WTC11 (cell line): ENCODE results near the gene TMEM95. TPM values are rescaled to one million over a fixed set of nuclear protein-coding genes. Genes with fewer than 3 reads are reported as not detected.

Source experiments
- ATAC-seq: fragments of 200-7000 bp; cut with Tn5 transposase; 2 replicates; pipeline ENCODE4 v1.10.0; 2021; ENCODE audit warnings: mild to moderate bottlenecking, moderate library complexity
- CTCF ChIA-PET: fragments of 300-600 bp; sonication (Branson Sonifier 250); formaldehyde crosslinking; loops from one replicate; lab custom pipeline; 2021; ENCODE audit warnings: antibody characterized with exemption; lab: Charles Lee
- POLR2A ChIA-PET: fragments of 350-600 bp; sonication (Branson Sonifier 250); formaldehyde crosslinking; loops from one replicate; lab custom pipeline; 2021; ENCODE audit warnings: antibody characterized with exemption; lab: Charles Lee
- DNase-seq: peaks from one replicate; pipeline ENCODE4 v3.0.0; 2021; ENCODE audit warnings: low spot score
- H3K27ac Mint-ChIP-seq: 2 replicates; pipeline ENCODE4 v1.8.0; 2021; ENCODE audit warnings: mixed read lengths
- H3K27me3 Mint-ChIP-seq: 2 replicates; pipeline ENCODE4 v1.8.0; 2021; ENCODE audit warnings: low read depth, mild to moderate bottlenecking, moderate library complexity, mixed read lengths
- H3K36me3 Mint-ChIP-seq: 2 replicates; pipeline ENCODE4 v1.8.0; 2021; ENCODE audit warnings: mixed read lengths
- H3K4me1 Mint-ChIP-seq: 2 replicates; pipeline ENCODE4 v1.8.0; 2022; ENCODE audit warnings: mixed read lengths
- H3K4me3 Mint-ChIP-seq: 2 replicates; pipeline ENCODE4 v1.8.0; 2021; ENCODE audit warnings: mild to moderate bottlenecking, moderate library complexity, mixed read lengths
- H3K9me3 Mint-ChIP-seq: 2 replicates; pipeline ENCODE4 v1.8.0; 2021; ENCODE audit warnings: mixed read lengths
- ATF1 ChIP-seq: sonication (generic); formaldehyde crosslinking; IDR thresholded peaks from 2 replicates; pipeline ENCODE4 v1.8.1; 2023; ENCODE audit warnings: mild to moderate bottlenecking, moderate library complexity, missing genetic modification reagents
- CBFB ChIP-seq: sonication (generic); formaldehyde crosslinking; IDR thresholded peaks from 2 replicates; pipeline ENCODE4 v1.8.1; 2022; ENCODE audit warnings: mild to moderate bottlenecking, low read depth, missing genetic modification reagents
- E2F4 ChIP-seq: sonication (generic); formaldehyde crosslinking; IDR thresholded peaks from 2 replicates; pipeline ENCODE4 v1.8.1; 2022; ENCODE audit warnings: low read depth, mild to moderate bottlenecking, moderate library complexity, missing genetic modification reagents, borderline replicate concordance
- ELF4 ChIP-seq: sonication (generic); formaldehyde crosslinking; IDR thresholded peaks from 2 replicates; pipeline ENCODE4 v1.8.1; 2022; ENCODE audit warnings: low read depth, mild to moderate bottlenecking, moderate library complexity, missing genetic modification reagents
- FOXP1 ChIP-seq: sonication (generic); formaldehyde crosslinking; IDR thresholded peaks from 2 replicates; pipeline ENCODE4 v1.8.0; 2022; ENCODE audit warnings: missing genetic modification reagents, mild to moderate bottlenecking, moderate library complexity, borderline replicate concordance
- FOXP4 ChIP-seq: sonication (generic); formaldehyde crosslinking; IDR thresholded peaks from 2 replicates; pipeline ENCODE4 v1.8.0; 2022; ENCODE audit warnings: mild to moderate bottlenecking, missing genetic modification reagents
- GTF2I ChIP-seq: fragments of 250-450 bp; sonication (Bioruptor Pico); conservative IDR thresholded peaks from 2 replicates; pipeline ENCODE4 v1.4.0; 2021; ENCODE audit warnings: mild to moderate bottlenecking
- IRF2 ChIP-seq: sonication (generic); formaldehyde crosslinking; IDR thresholded peaks from 2 replicates; pipeline ENCODE4 v1.8.0; 2022; ENCODE audit warnings: low read depth, missing genetic modification reagents, borderline replicate concordance
- MXD4 ChIP-seq: fragments of 250-450 bp; sonication (Bioruptor Pico); IDR thresholded peaks from 2 replicates; pipeline ENCODE4 v1.8.0; 2021; ENCODE audit warnings: mild to moderate bottlenecking, moderate library complexity, borderline replicate concordance
- NR2C2 ChIP-seq: sonication (generic); formaldehyde crosslinking; IDR thresholded peaks from 2 replicates; pipeline ENCODE4 v1.8.0; 2022; ENCODE audit warnings: mild to moderate bottlenecking, missing genetic modification reagents
- RELA ChIP-seq: sonication (generic); formaldehyde crosslinking; IDR thresholded peaks from 2 replicates; pipeline ENCODE4 v1.8.1; 2022; ENCODE audit warnings: missing genetic modification reagents, mild to moderate bottlenecking, borderline replicate concordance
- RORB ChIP-seq: fragments of 250-450 bp; sonication (Bioruptor Pico); IDR thresholded peaks from 2 replicates; pipeline ENCODE4 v1.9.0; 2021; ENCODE audit warnings: mild to moderate bottlenecking
- SMAD3 ChIP-seq: sonication (generic); formaldehyde crosslinking; IDR thresholded peaks from 2 replicates; pipeline ENCODE4 v1.8.0; 2022; ENCODE audit warnings: missing genetic modification reagents, mild to moderate bottlenecking, borderline replicate concordance
- TEAD4 ChIP-seq: sonication (generic); formaldehyde crosslinking; IDR thresholded peaks from 2 replicates; pipeline ENCODE4 v1.8.0; 2022; ENCODE audit warnings: mild to moderate bottlenecking, missing genetic modification reagents
- ZNF281 ChIP-seq: sonication (generic); formaldehyde crosslinking; IDR thresholded peaks from 2 replicates; pipeline ENCODE4 v1.8.0; 2023; ENCODE audit warnings: mild to moderate bottlenecking, missing genetic modification reagents
- ZNF317 ChIP-seq: sonication (generic); formaldehyde crosslinking; IDR thresholded peaks from 2 replicates; pipeline ENCODE4 v1.8.1; 2023; ENCODE audit warnings: low read depth, mild to moderate bottlenecking, moderate library complexity, missing genetic modification reagents, borderline replicate concordance
- ZNF396 ChIP-seq: fragments of 250-450 bp; sonication (Bioruptor Pico); IDR thresholded peaks from 2 replicates; pipeline ENCODE4 v1.8.0; 2021; ENCODE audit warnings: mild to moderate bottlenecking, moderate library complexity, borderline replicate concordance
- ZNF425 ChIP-seq: fragments of 250-450 bp; sonication (Bioruptor Pico); conservative IDR thresholded peaks from 2 replicates; pipeline ENCODE4 v1.9.0; 2021; ENCODE audit warnings: mild to moderate bottlenecking
- total RNA-seq: library from RNA; stranded (reverse); gene quantifications from 3 replicates; pipeline ENCODE4 v1.2.3, GENCODE V29; 2021

Gene TMEM95
- total RNA-seq, 1 experiment from 2014 or later: not detected

GRCh38 chr17:7357381-7357780 is 2.4 kb downstream of the TMEM95 start:
- TF ChIP-seq RORB (CRISPR knock-in tag) (no peak), GTF2I (CRISPR knock-in tag) (no peak), ZNF281 (CRISPR knock-in tag) (no peak), RELA (CRISPR knock-in tag) (no peak), FOXP1 (CRISPR knock-in tag) (no peak), ZNF317 (CRISPR knock-in tag) (no peak), ZNF396 (CRISPR knock-in tag) (no peak)
- DNase-seq (no peak), ATAC-seq (no peak)
- H3K27me3 Mint-ChIP-seq: peaks cover 7% of the 10 kb centered on the region
- ChIA-PET POLR2A (no interaction called here), CTCF (interaction anchor here (1.9 to 6.6 kb wide), 5 partner anchors 24 to 145 kb away, joined by 13 to 69 read pairs (median 16); partner anchors contain the start of genes PLSCR3, TMEM102 and TNK1)
- peaks cover 21% of the 10 kb centered on the region for H3K4me1 Mint-ChIP-seq
- H3K9me3 Mint-ChIP-seq: no peaks in the 10 kb centered on the region
- no peak overlapping the region for H3K27ac Mint-ChIP-seq
- no peak overlapping the region for H3K4me3 Mint-ChIP-seq
- H3K36me3 Mint-ChIP-seq: no peaks in the 10 kb centered on the region

GRCh38 chr17:7361906-7362305 is 7.0 kb downstream of the TMEM95 start:
- ATAC-seq (no peak), DNase-seq (no peak)
- ChIA-PET CTCF (interaction anchor here (1.1 to 1.5 kb wide), 3 partner anchors 32 to 198 kb away, joined by 3 to 5 read pairs (median 4); partner anchors contain the start of gene PLSCR3), POLR2A (interaction anchor here (0.5 to 0.6 kb wide), 2 partner anchors 14 to 129 kb away, joined by 3 to 4 read pairs; no protein-coding TSS in a partner anchor)
- no peak for TF ChIP-seq IRF2 (CRISPR knock-in tag)
- TF ChIP-seq NR2C2 (CRISPR knock-in tag): no peak
- TF ChIP-seq FOXP4 (CRISPR knock-in tag): no peak
- no peak for TF ChIP-seq MXD4
- no peak for TF ChIP-seq ZNF281 (CRISPR knock-in tag)
- TF ChIP-seq E2F4 (CRISPR knock-in tag): no peak
- TF ChIP-seq RELA (CRISPR knock-in tag): no peak
- no peak for TF ChIP-seq RORB (CRISPR knock-in tag)
- no peak for TF ChIP-seq ELF4 (CRISPR knock-in tag)
- TF ChIP-seq ZNF425: no peak
- TF ChIP-seq CBFB: no peak
- TF ChIP-seq ATF1: no peak
- no peak for TF ChIP-seq TEAD4
- no peak for TF ChIP-seq SMAD3
- H3K27ac Mint-ChIP-seq: no peak overlapping the region
- H3K36me3 Mint-ChIP-seq: no peaks in the 10 kb centered on the region
- peaks cover 3% of the 10 kb centered on the region; the same call in 1 of the 2 replicates for H3K4me1 Mint-ChIP-seq
- H3K27me3 Mint-ChIP-seq: peaks cover 7% of the 10 kb centered on the region; the same call in 1 of the 2 replicates
- no peaks in the 10 kb centered on the region for H3K9me3 Mint-ChIP-seq
- no peak overlapping the region for H3K4me3 Mint-ChIP-seq
